Gastroesophageal sphincter (tissue), 4 donors: ENCODE measurements around the gene GNG12. TPM values are rescaled to one million over a fixed set of nuclear protein-coding genes. Genes with fewer than 3 reads are reported as not detected.

ENCODE experiments used
- ATAC-seq: fragments of 150-250 bp; one replicate; pipeline ENCODE4 v1.9.1; 2016; ENCODE audit warnings: mild to moderate bottlenecking, moderate library complexity
- H3K27ac ChIP-seq, 4 donors: fragments of 200-600 bp; sonication (generic) in 3 of 4; 1 replicate in 3 of 4; 2 replicates in 1 of 4; pipeline ENCODE4 v1.5.1; 2016 to 2019
- H3K27me3 ChIP-seq: fragments of 200-600 bp; sonication (generic); one replicate; pipeline ENCODE4 v1.5.1; 2019
- H3K36me3 ChIP-seq, 2 donors: fragments of 200-600 bp; sonication (generic); one replicate each; pipeline ENCODE4 v1.5.1; 2019; ENCODE audit warnings: control low read depth in 1 of 2
- H3K4me1 ChIP-seq, 3 donors: fragments of 200-600 bp; sonication (generic); 1 replicate in 2 of 3; 2 replicates in 1 of 3; pipeline ENCODE4 v1.5.1; 2016 to 2019; ENCODE audit warnings: control low read depth in 2 of 3
- H3K4me3 ChIP-seq, 2 donors: fragments of 200-600 bp; sonication (generic); one replicate each; pipeline ENCODE4 v1.5.1; 2019; ENCODE audit warnings: mild to moderate bottlenecking in 1 of 2, moderate library complexity in 1 of 2
- H3K9me3 ChIP-seq, 3 donors: fragments of 200-600 bp; sonication (generic); one replicate each; pipeline ENCODE4 v1.5.1; 2017 to 2019; ENCODE audit warnings: control low read depth in 2 of 3
- CTCF ChIP-seq, 4 experiments: fragments of 200-600 bp in 2 of 4; fragments of 450-650 bp in 2 of 4; sonication (generic) in 1 of 4; IDR thresholded peaks; one replicate each; pipeline ENCODE4 v1.5.1; 2017 to 2019; ENCODE audit warnings: antibody characterized with exemption in 4 of 4, mild to moderate bottlenecking in 2 of 4, moderate library complexity in 2 of 4
- EP300 ChIP-seq: sonication (generic); formaldehyde crosslinking; IDR thresholded peaks from one replicate; pipeline ENCODE4 v1.6.1; 2017; ENCODE audit warnings: antibody characterized with exemption, mild to moderate bottlenecking
- POLR2A ChIP-seq, 2 donors: fragments of 450-650 bp; IDR thresholded peaks; one replicate each; pipeline ENCODE4 v1.6.1; 2017; ENCODE audit warnings: antibody characterized with exemption in 2 of 2, mild to moderate bottlenecking in 2 of 2, moderate library complexity in 1 of 2
- POLR2AphosphoS5 ChIP-seq: sonication (generic); formaldehyde crosslinking; IDR thresholded peaks from one replicate; pipeline ENCODE4 v1.6.1; 2017; ENCODE audit warnings: antibody characterized with exemption
- WGBS, 2 donors: methylation state at CpG; one replicate each; pipeline ENCODE4 v1.1.5; 2018; ENCODE audit warnings: low coverage in 1 of 2; 5-methylcytosine and 5-hydroxymethylcytosine counted together
- total RNA-seq, 4 donors: library from RNA; depleted of rRNA; stranded (reverse); fragments of >200 nt; gene quantifications; one replicate each; pipeline ENCODE4 v1.1.0, GENCODE V29; 2016

Gene GNG12
- total RNA-seq, 4 donors from 2014 or later, result 135 to 175 (median 149) TPM

DNA sequence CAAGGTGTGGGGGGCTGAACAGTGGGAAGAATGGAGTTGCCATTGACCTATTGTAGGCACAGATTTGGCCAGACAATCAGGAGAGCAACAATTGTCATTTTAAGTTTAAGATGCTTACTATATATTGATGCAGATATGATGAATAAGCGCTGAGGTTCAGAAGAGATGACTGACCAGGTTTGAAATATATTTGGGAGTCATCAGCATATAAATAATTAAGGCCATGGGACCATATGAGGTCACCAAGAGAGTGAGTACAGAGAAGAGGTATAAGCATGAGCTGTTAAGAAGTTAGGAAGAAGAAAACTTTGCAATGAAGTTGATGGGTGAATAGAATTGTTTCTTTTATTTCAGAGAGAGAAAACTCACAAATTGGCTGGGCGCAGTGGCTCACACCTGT, 152.8 kb downstream of the GNG12 start:
- 94 to 100% methylated on average over 1 to 2 of the region's 2 CpGs for WGBS, 2 donors
- no peak for TF ChIP-seq POLR2A (IDR thresholded peaks at IDR 0.05)
- TF ChIP-seq EP300, result no peak
- Histone ChIP-seq H3K36me3 (no peaks in the 10 kb centered on the region), H3K9me3 (no peaks in the 10 kb centered on the region), H3K27ac (no peak overlapping the region), H3K27me3 (no peaks in the 10 kb centered on the region), H3K4me3 (no peak overlapping the region), H3K4me1 (peaks cover 0 to 14% (median 0%) of the 10 kb centered on the region in 3 donors)
- ATAC-seq, result no peak

DNA sequence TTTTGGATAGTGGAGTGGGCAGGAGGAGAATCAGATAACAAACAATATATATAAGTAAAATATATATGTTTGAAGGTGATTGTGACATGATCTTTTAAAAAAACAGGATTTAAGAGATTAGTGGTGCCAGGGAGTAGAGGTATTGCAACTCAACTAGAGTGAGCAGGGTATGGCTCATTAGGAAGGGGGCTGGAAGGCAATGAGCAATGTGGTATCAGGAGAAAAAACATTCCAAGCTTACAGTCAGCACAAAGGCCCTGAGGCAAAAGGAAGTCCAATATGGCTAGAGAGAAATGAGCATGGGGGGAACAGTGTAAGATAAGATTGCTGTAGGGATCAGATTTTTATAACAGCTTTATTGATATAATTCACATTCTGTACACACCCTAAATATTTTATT, 153.6 kb downstream of the GNG12 start:
- Histone ChIP-seq H3K4me3 (no peak overlapping the region), H3K9me3 (no peaks in the 10 kb centered on the region), H3K36me3 (no peaks in the 10 kb centered on the region), H3K27me3 (no peaks in the 10 kb centered on the region), H3K4me1 (peaks cover 0 to 13% (median 0%) of the 10 kb centered on the region in 3 donors), H3K27ac (no peak overlapping the region)
- no peak for TF ChIP-seq POLR2AphosphoS5
- no peak for TF ChIP-seq EP300
- ATAC-seq, result no peak

- no peaks in the 10 kb centered on the region for H3K36me3 ChIP-seq
- no peak overlapping the region for H3K27ac ChIP-seq
- TF ChIP-seq EP300 (no peak), CTCF (IDR thresholded peaks at IDR 0.05) (no peak), POLR2A (IDR thresholded peaks at IDR 0.05) (no peak), POLR2AphosphoS5 (no peak)
- 49 to 77% methylated on average over 2 of the region's 2 CpGs for WGBS, 2 donors
- H3K4me1 ChIP-seq, result no peaks in the 10 kb centered on the region
- no peak for ATAC-seq
- H3K27me3 ChIP-seq, result no peaks in the 10 kb centered on the region
- H3K4me3 ChIP-seq, result no peak overlapping the region
- H3K9me3 ChIP-seq, result no peaks in the 10 kb centered on the region
Observed at GRCh38 chr1:67677930-67678329, 155.3 kb downstream of the GNG12 start.

GRCh38 chr1:67677408-67677807, 155.9 kb downstream of the GNG12 start:
- no peak overlapping the region for H3K4me3 ChIP-seq
- ATAC-seq, result no peak
- no peaks in the 10 kb centered on the region for H3K4me1 ChIP-seq
- H3K27me3 ChIP-seq, result no peaks in the 10 kb centered on the region
- whole genome bisulfite sequencing, 2 donors, result 84 to 85% methylated on average over 2 of the region's 2 CpGs
- no peaks in the 10 kb centered on the region for H3K9me3 ChIP-seq
- TF ChIP-seq EP300 (no peak), CTCF (IDR thresholded peaks at IDR 0.05) (no peak), POLR2A (IDR thresholded peaks at IDR 0.05) (no peak), POLR2AphosphoS5 (no peak)
- no peaks in the 10 kb centered on the region for H3K36me3 ChIP-seq
- no peak overlapping the region for H3K27ac ChIP-seq

DNA sequence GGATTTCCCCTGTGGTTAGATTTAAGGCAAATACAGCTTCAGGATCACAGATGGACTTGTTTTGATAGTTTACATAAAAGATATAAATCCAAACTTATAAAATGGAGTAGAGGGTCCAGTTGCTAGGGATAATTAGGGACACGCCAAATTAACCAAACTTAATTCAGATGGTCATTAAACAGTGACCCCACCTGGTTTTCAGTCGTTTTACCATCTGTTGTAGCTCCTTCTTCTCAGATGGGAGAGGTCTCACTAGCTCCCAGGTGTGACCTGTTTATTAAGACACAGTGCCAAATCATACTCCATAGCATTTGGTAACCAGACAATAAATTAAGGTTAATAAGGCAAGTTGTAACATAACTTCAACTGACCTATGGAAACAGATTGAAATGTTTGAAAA, 156.3 kb downstream of the GNG12 start:
- TF ChIP-seq POLR2AphosphoS5 (no peak), CTCF (IDR thresholded peaks at IDR 0.05) (no peak), EP300 (no peak), POLR2A (IDR thresholded peaks at IDR 0.05) (no peak)
- Histone ChIP-seq H3K4me3 (no peak overlapping the region), H3K9me3 (no peaks in the 10 kb centered on the region), H3K27me3 (no peaks in the 10 kb centered on the region), H3K36me3 (no peaks in the 10 kb centered on the region), H3K4me1 (no peaks in the 10 kb centered on the region), H3K27ac (no peak overlapping the region)
- no peak for ATAC-seq
- WGBS, 2 donors, result 65 to 100% methylated on average over 1 to 2 of the region's 2 CpGs

- Histone ChIP-seq H3K4me3 (no peak overlapping the region), H3K27me3 (no peaks in the 10 kb centered on the region), H3K4me1 (no peaks in the 10 kb centered on the region), H3K9me3 (no peaks in the 10 kb centered on the region), H3K36me3 (no peaks in the 10 kb centered on the region), H3K27ac (no peak overlapping the region)
- 83% methylated on average over 1 of the region's 2 CpGs; no CpG with 5 or more reads in 1 of the 2 donors for WGBS, 2 donors
- TF ChIP-seq POLR2AphosphoS5 (no peak), CTCF (IDR thresholded peaks at IDR 0.05) (no peak), EP300 (no peak), POLR2A (IDR thresholded peaks at IDR 0.05) (no peak)
- no peak for ATAC-seq
Observed at GRCh38 chr1:67676287-67676686, 157.0 kb downstream of the GNG12 start.
